ENCODE data around the gene IL9.

GRCh38 chr5:135921388-135921787 lies 25.7 kb upstream of the IL9 start:
- TF ChIP-seq CTCF (IDR thresholded peaks at IDR 0.05) (no peak), POLR2A (IDR thresholded peaks at IDR 0.05) (no peak)

Measured in lower leg skin (tissue), 3 donors.